NOMO-1 treated with DMSO at 0.1 percent for 48 hours (cell line): ENCODE measurements around the gene CLEC2B.
A peak's percentile ranks its signal among the peaks of the same experiment; 100 is the strongest.

Experiments used
- DNase-seq: peaks from one replicate; lab custom pipeline; 2025; ENCODE audit not compliant: unreplicated experiment; lab: John Stamatoyannopoulos, UW

CLEC2B gene

GRCh38 chr12:9870286-9870866 lies 1.2 kb upstream of the CLEC2B start:
- DNase-seq, result no peak

GRCh38 chr12:9868951-9869306 lies 225 bp downstream of the CLEC2B start:
- DNase-seq, result no peak

- peak; percentile 19 for DNase-seq
Observed at GRCh38 chr12:9868311-9868801, 798 bp downstream of the CLEC2B start.

GRCh38 chr12:9867531-9867930 lies 1.6 kb downstream of the CLEC2B start:
- DNase-seq, result no peak

- DNase-seq, result no peak
Observed at GRCh38 chr12:9866860-9867269, 2.3 kb downstream of the CLEC2B start.

GRCh38 chr12:9864913-9865675 lies 4.1 kb downstream of the CLEC2B start:
- peak; percentile 21 for DNase-seq

- DNase-seq, result no peak
Observed at GRCh38 chr12:9858135-9858534, 11.0 kb downstream of the CLEC2B start.

GRCh38 chr12:9856894-9857293 lies 12.3 kb downstream of the CLEC2B start:
- DNase-seq, result peak; percentile 36

GRCh38 chr12:9856151-9856550 lies 13.0 kb downstream of the CLEC2B start:
- no peak for DNase-seq

- DNase-seq, result no peak
Observed at GRCh38 chr12:9851927-9852326, 17.2 kb downstream of the CLEC2B start.

- DNase-seq, result peak; percentile 16
Observed at GRCh38 chr12:9851050-9851449, 18.1 kb downstream of the CLEC2B start.

GRCh38 chr12:9848899-9849298 lies 20.3 kb downstream of the CLEC2B start:
- no peak for DNase-seq

- no peak for DNase-seq
Observed at GRCh38 chr12:9843407-9843806, 25.7 kb downstream of the CLEC2B start.

GRCh38 chr12:9831720-9832119 lies 37.4 kb downstream of the CLEC2B start:
- no peak for DNase-seq

- DNase-seq, result no peak
Observed at GRCh38 chr12:9829982-9830381, 39.2 kb downstream of the CLEC2B start.

- DNase-seq, result no peak
Observed at GRCh38 chr12:9829483-9829882, 39.7 kb downstream of the CLEC2B start.

- DNase-seq, result no peak
Observed at GRCh38 chr12:9827209-9827888, 41.8 kb downstream of the CLEC2B start, which contains the start of gene KLRF1. Gene KLRF1, plus strand, starts transcription at chr12:9827481. Its CDS starts 64 bp downstream, at chr12:9827545.

- no peak for DNase-seq
Observed at GRCh38 chr12:9820281-9820930, 48.7 kb downstream of the CLEC2B start.

- peak; percentile 57 for DNase-seq
Observed at GRCh38 chr12:9813821-9814798, 55.0 kb downstream of the CLEC2B start.

GRCh38 chr12:9811621-9812020 lies 57.5 kb downstream of the CLEC2B start:
- DNase-seq, result no peak
